AG08395 (cell line): ENCODE results near the gene MED7.

ENCODE experiments used
- DNase-seq: peaks from one replicate; pipeline ENCODE4 v3.0.0; 2012; ENCODE audit warnings: mixed read lengths, low spot score

Gene MED7

DNA sequence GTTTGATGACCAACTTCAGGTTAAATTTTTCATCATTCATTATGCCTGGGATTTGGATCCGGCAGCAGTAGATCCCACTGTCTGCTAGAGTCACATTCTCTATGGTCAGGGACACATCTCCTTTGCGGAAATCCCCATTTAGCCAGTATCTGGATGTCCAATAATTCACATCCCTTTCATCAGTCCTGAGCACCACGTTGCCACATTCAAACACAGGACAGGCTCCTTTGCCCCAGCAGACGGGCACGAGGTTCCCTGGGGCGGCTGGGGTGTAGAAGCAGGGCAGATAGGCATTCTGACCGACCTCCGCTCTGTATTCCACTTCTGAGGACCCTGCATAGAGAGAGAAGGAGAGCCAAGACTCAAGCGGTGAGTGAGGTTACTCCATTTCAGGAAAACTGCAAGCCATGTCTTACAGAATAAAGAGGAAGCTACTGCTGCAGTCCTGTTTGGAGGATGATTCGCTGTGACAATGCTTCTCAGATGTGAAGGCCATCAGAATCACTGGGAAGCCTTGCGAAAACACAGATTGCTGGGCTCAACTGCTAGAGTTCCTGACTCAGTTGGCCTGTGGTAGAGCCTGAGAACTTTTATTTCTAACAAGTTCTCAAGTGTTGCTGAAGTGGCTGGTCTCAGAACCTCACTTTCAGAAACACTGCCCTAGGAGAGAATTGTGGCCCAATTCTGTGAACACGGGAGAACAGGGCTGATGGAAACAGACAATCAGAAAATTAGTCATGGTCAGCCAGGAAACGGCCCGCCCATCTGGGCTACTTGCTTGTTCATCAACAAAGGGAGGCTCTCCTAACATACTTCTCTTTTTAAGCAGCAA lies 35.8 kb downstream of the MED7 start:
- peak; percentile 11 for DNase-seq

DNA sequence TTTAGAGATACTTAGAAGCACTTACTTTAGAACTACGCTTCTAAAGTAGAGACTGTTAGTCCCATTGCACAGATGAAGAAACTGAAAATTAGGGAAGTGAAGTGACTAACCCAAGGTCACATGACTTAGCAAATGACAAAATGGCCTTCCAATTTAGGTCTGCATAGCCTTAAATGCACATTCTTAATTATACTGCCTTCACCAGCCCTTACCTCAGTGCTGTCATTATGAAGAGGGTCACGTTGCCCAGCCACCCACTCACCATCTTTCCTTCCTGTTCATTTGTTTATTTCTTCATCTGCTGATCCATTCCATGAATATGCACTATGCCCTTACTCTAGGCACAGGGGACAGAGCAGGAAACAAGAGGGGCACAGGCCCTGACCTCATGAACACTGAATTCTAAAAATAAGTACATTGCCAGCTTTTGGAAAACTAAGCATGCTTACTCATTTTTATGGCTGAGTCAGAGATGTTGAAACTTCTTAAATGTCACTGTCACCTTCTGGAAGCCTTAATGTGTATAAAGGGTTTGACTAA lies 42.5 kb downstream of the MED7 start:
- peak; percentile 53 for DNase-seq

DNA sequence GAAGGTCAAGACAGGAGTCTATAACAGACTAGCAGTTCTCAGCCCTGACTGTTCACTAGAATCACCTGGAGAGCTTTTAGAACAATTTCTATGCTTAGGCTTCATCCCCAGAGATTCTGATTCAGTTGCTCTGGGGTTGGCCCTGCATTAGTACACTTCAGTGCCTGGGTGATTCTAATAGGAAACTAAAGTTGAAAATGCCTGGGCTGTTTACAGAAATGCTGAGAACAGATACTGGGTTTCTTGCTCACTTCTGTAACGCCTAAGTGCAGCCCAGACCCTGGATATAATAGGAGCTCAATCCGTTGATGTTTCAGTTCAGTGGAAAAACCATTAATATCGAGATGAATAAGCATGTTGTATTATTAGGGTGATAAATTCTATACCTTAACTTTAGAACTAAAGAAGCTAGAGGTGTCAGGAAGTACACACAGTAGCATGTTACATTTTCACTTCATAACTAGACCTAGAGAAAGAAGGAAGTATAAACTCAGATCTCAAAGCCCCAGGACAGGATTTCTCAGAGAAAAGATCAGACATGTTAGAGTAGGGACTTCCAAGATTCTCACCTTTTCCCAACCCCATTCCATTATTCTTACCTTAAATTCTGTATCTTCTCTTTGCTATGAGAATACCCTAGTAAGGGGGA lies 54.2 kb downstream of the MED7 start:
- no peak for DNase-seq
